ENCODE data around the gene LMBR1.

DNA sequence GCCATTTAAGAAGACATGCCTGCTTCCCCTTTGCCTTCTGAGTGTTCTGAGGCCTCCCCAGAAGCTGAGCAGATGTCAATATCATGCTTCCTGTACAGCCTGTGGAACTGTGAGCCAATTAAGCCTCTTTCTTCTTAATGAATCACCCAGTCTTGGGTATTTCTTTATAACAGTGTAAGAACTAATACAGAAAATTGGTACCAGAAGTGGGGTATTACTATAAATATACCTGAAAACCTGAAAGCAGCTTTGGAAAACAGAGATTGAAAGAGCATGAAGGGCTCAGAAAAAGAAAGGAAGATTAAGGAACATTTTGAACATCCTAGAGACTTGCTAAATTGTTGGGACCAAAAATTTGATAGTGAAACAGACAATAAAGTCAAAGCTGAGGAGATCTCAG lies 264.4 kb downstream of the LMBR1 start:
- TF ChIP-seq, protein P1, sequence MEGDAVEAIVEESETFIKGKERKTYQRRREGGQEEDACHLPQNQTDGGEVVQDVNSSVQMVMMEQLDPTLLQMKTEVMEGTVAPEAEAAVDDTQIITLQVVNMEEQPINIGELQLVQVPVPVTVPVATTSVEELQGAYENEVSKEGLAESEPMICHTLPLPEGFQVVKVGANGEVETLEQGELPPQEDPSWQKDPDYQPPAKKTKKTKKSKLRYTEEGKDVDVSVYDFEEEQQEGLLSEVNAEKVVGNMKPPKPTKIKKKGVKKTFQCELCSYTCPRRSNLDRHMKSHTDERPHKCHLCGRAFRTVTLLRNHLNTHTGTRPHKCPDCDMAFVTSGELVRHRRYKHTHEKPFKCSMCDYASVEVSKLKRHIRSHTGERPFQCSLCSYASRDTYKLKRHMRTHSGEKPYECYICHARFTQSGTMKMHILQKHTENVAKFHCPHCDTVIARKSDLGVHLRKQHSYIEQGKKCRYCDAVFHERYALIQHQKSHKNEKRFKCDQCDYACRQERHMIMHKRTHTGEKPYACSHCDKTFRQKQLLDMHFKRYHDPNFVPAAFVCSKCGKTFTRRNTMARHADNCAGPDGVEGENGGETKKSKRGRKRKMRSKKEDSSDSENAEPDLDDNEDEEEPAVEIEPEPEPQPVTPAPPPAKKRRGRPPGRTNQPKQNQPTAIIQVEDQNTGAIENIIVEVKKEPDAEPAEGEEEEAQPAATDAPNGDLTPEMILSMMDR (IDR thresholded peaks at IDR 0.05) = no peak
- no peak for TF ChIP-seq EP300 (IDR thresholded peaks at IDR 0.05)
- no peak for TF ChIP-seq POLR2A (IDR thresholded peaks at IDR 0.05)
- no peak for TF ChIP-seq POLR2AphosphoS5 (IDR thresholded peaks at IDR 0.05)

Data from gastroesophageal sphincter (tissue), 3 donors.